GM18867 (cell line): ENCODE results near the gene SCNN1G.

ENCODE experiments used
- ATAC-seq: cut with Tn5 transposase; IDR thresholded peaks from one replicate; pipeline ENCODE4 v1.9.1; 2021; ENCODE audit warnings: mild to moderate bottlenecking, moderate library complexity; ENCODE audit not compliant: unreplicated experiment

Gene SCNN1G

GRCh38 chr16:23149993-23150364 lies 32.6 kb upstream of the SCNN1G start:
- no peak for ATAC-seq

- ATAC-seq: no peak
Observed at GRCh38 chr16:23152386-23153178, 30.0 kb upstream of the SCNN1G start.

GRCh38 chr16:23155445-23156049 lies 27.0 kb upstream of the SCNN1G start:
- ATAC-seq: no peak

GRCh38 chr16:23156110-23156509 lies 26.4 kb upstream of the SCNN1G start:
- no peak for ATAC-seq

- no peak for ATAC-seq
Observed at GRCh38 chr16:23156946-23157460, 25.5 kb upstream of the SCNN1G start.

GRCh38 chr16:23158114-23158513 lies 24.4 kb upstream of the SCNN1G start:
- no peak for ATAC-seq

GRCh38 chr16:23160082-23160481 lies 22.5 kb upstream of the SCNN1G start:
- no peak for ATAC-seq

- ATAC-seq: no peak
Observed at GRCh38 chr16:23160574-23160973, 22.0 kb upstream of the SCNN1G start.

- no peak for ATAC-seq
Observed at GRCh38 chr16:23163921-23164320, 18.6 kb upstream of the SCNN1G start.

- no peak for ATAC-seq
Observed at GRCh38 chr16:23164736-23165135, 17.8 kb upstream of the SCNN1G start.

GRCh38 chr16:23172583-23172982 lies 10.0 kb upstream of the SCNN1G start:
- ATAC-seq: no peak

- ATAC-seq: no peak
Observed at GRCh38 chr16:23172994-23173393, 9.6 kb upstream of the SCNN1G start.

GRCh38 chr16:23174622-23175021 lies 7.9 kb upstream of the SCNN1G start:
- no peak for ATAC-seq

- no peak for ATAC-seq
Observed at GRCh38 chr16:23175651-23176050, 6.9 kb upstream of the SCNN1G start.

- ATAC-seq: no peak
Observed at GRCh38 chr16:23181506-23181905, 1.0 kb upstream of the SCNN1G start.

- peak; percentile 91 for ATAC-seq
Observed at GRCh38 chr16:23182206-23182678, 303 bp upstream of the SCNN1G start.

GRCh38 chr16:23183543-23183862 lies 958 bp downstream of the SCNN1G start:
- no peak for ATAC-seq

- ATAC-seq: no peak
Observed at GRCh38 chr16:23185656-23186055, 3.1 kb downstream of the SCNN1G start.

- no peak for ATAC-seq
Observed at GRCh38 chr16:23186171-23186570, 3.6 kb downstream of the SCNN1G start.

- no peak for ATAC-seq
Observed at GRCh38 chr16:23187341-23187740, 4.8 kb downstream of the SCNN1G start.

- ATAC-seq: no peak
Observed at GRCh38 chr16:23188911-23189310, 6.4 kb downstream of the SCNN1G start.

- ATAC-seq: no peak
Observed at GRCh38 chr16:23194497-23195221, 12.1 kb downstream of the SCNN1G start.
